Lower leg skin (tissue), 3 donors: ENCODE results near the gene TRMT1.

Experiments used
- CTCF ChIP-seq, 3 donors: fragments of 450-650 bp; IDR thresholded peaks; one replicate each; pipeline ENCODE4 v1.5.1; 2016; ENCODE audit warnings: antibody characterized with exemption in 3 of 3, mild to moderate bottlenecking in 3 of 3, moderate library complexity in 2 of 3
- POLR2A ChIP-seq, 2 donors: fragments of 450-650 bp; IDR thresholded peaks; one replicate each; pipeline ENCODE4 v1.6.1; 2016 to 2017; ENCODE audit warnings: antibody characterized with exemption in 2 of 2, mild to moderate bottlenecking in 1 of 2, moderate library complexity in 1 of 2

GRCh38 chr19:13116282-13117175, at the start of gene TRMT1:
- TF ChIP-seq CTCF (IDR thresholded peaks at IDR 0.05) (no peak), POLR2A (IDR thresholded peaks at IDR 0.05) (no peak)
